Posterior cingulate gyrus (tissue), 11 donors: Measurements from ENCODE around the gene ALOX15.
"Not testable (repeated sequence)": the region's sequence is repeated elsewhere in the genome, so short reads cannot be mapped to it uniquely, and the experiment has no call there.

Source experiments
- DNase-seq, 10 donors: peaks; one replicate each; pipeline versions ENCODE4 v3.0.0 to v3.0.0-alpha.2; 2020 to 2021; ENCODE audit warnings: mixed read lengths in 3 of 10
- intact Hi-C: fragments of 100-400 bp; cut with DNase I; formaldehyde crosslinking; loops from one replicate; pipeline ENCODE4 v1.15.1; 2023

The ALOX15 gene

DNA sequence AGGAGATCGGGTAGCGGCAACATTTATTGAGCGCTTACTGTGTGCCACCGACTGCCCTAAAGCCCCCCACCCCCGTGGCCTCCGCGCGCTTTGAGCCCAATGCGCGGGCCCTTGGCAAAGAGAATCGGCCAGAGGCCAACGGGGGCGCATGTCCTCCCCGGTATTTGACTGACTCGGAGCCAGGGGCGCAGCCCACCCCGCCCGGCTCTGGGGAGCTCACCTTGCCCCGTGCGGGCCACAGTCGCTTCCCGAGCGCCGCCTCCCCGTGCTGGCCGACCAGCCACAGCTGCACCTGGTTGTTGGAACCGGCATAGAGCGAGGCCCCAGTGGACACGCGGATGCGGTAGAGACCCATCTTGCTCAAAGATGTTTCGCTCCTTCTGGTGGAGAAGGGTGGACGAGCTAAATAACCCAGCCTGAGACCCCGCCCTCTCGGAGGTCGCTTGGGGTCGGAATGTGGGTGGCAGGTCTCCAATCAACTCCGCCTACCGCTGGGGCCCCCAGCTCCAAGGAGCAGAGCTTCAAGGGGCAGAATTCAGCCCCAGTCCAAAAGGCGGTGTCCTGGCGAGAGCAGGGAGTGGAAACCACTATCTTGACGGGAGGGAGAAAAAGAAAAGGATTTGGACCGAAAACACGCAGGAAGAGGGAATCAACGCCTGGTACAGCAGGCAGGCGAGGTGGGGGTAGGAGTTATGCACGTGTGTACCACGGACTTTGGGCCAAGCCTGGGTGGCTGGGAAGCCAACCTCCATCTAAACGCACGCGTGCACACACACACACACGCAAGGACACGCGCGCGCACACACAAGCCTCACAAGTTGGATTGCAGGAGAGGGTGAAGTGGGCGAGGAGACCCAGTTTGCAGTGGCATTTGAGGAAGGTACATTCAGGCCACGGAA lies at the start of gene ALOX15:
ALOX15 (minus strand) TSS at position 382 of the 899 bp plus-strand sequence; CDS start at position 355, 27 bp downstream.
- peak in 1 of 10 donors; percentile 63 for DNase-seq
- intact Hi-C loops: no loop called here

DNA sequence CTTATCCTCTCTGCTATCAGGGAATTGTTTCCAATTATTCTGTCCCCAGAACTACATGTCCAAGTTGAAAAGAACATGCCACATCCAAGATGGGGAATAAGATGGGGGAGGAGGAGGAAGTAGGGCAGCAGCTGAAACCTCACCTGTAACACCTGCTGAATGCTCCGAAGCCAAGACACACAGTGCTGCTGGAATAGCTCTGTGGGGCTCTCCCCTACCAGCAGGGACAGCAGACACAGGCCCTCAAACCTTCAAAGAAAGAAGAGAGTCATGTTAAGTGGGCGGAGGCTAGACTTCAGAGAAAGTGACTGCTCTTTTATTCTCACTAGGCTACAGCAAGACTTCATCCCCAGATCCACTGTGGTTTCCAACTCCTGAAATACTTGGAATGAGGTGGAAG lies 49.3 kb upstream of the ALOX15 start:
- no peak for DNase-seq
- intact Hi-C loops: loop anchor here (10.0 kb wide), 1 partner anchor 116 kb away; no protein-coding TSS in a partner anchor

DNA sequence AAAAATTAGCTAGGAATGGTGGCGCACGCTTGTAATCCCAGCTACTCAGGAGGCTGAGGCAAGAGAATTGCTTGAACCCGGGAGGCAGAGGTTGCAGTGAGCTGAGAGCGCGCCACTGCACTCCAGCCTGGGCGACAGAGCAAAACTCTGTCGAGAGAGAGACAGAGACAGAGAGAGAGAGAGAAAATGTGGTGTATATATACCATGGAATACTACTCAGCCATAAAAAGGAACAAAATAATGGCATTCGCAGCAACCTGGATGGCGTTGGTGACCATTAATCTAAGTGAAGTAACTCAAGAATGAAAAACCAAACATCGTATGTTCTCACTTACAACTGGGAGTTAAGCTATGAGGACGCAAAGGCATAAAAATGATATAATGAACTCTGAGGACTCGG lies 48.4 kb upstream of the ALOX15 start:
- not testable (repeated sequence) for DNase-seq
- intact Hi-C loops: loop anchor here (10.0 kb wide), 1 partner anchor 115 kb away; no protein-coding TSS in a partner anchor

- intact Hi-C loops, DNase-seq: not testable (repeated sequence)
Measured at GRCh38 chr17:4683739-4684138, 42.3 kb upstream of the ALOX15 start.

DNA sequence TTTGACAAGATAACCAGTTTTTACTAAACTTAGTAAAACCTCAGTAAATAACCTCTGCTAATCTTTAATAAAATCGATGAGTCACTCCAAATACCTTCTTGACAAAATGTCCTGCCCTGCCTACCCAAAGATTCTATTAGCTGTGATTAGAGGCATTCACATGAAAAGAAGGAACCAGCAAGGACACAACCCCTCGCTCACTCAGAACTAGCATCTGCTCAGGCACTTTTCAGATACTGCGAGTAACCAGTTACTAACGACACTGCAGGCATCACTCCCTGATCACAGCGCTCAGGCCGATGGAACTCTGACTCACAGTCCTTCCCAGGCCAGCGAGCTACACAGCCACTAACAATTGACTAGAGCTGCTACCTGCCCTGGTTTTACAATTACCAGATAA lies 38.2 kb upstream of the ALOX15 start:
- intact Hi-C loops: no loop called here
- no peak for DNase-seq

DNA sequence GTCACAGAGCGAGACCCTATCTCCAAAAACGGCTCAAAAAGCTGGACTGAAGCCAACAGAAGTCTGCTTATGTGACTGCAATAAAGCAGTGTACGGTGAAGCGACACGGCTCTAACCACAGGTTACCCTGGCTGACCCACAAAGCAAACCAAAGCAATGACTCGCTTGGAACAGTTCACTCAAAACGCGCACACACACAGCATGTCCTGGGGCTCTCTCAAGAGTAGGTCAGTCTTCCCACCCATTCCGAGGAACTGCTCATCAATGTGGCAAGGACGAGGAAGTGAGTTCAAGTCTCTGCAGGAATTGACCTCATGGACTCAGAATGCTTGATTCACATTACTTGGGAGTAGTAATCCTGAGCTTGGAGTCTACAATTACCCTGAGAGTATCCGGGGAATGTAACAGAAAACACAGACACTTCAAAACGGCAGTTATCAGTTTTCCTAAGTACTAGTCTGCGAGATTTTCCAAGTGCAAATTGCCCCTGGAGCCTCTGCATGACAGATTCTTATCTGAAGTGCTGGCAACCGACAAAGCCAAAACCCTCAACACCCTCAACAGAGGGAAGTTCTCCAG lies 37.1 kb upstream of the ALOX15 start:
- intact Hi-C loops: no loop called here
- no peak for DNase-seq

- no peak for DNase-seq
- intact Hi-C loops: no loop called here
Measured at GRCh38 chr17:4676791-4677190, 35.3 kb upstream of the ALOX15 start.

DNA sequence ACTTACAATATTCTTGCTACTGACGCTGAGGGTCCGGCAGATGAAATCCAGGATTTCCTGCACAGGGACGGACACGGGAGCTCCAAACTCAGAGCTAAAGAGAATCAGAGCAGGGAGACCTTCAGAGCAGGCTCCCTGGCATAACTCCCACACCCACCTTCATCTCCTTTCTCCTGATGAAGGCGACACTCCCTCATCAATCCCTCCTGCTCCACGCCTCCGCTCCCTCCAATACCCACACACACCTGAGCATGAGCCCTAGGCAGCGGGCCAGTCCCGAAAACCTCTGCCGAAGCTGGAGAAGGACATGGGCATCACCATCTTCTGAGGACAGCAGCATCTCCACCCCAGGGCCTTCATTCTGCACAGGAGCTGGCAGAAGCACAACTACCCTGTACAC lies 34.3 kb upstream of the ALOX15 start:
- intact Hi-C loops: no loop called here

DNA sequence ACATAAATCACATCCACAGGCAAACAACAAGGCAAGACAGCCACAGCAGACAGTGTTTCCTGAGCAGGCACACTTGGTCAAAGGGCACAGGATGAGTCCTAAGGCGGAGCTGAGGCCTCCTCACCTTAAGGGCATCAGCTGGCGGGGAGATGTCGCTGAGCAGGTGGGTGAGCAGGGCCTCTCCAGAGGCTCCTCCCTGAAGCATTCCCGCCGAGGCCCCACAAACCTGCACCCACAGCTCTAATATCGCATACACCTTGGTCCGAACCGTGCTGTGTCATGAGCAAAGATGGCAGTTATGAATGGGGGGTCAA lies 33.2 kb upstream of the ALOX15 start:
- intact Hi-C loops: no loop called here
- DNase-seq: no peak

More for the DNA sequence above, 34.3 kb upstream of the ALOX15 start:
- no peak for DNase-seq

DNA sequence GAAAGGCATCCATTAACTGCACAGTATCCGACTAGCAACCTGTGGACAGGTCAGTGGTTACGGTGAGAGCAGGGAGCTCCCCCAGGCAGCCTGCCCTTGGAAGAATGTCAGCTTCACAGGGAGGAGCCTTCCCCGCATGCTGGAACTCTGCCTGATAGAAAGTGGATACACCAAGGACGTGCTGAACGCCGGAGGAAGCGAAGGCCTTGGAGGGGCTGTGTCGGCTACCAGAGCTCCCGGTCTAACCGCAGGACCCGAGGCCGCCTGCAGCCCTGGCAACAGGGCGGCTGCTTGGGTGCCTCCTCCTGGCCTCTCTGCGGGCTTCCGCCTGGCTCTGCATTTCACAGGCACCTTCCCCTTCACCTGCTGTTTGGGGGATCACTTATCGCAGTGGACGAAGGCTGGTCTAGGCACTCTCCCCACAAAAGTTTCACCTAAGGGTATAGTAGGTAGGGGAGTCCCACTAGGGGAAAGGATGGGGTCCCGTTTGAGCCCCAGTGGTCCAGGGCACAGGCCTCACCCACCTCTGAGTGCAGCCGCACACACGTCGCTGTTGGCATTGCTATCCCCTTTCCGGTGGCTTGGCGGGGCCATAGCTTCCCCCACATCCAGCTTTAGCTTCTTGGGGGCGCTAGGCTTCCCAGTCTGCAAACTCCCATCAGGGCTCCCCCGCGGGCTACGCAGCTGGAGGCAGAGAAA lies 32.7 kb upstream of the ALOX15 start:
- no peak for DNase-seq
- intact Hi-C loops: no loop called here

DNA sequence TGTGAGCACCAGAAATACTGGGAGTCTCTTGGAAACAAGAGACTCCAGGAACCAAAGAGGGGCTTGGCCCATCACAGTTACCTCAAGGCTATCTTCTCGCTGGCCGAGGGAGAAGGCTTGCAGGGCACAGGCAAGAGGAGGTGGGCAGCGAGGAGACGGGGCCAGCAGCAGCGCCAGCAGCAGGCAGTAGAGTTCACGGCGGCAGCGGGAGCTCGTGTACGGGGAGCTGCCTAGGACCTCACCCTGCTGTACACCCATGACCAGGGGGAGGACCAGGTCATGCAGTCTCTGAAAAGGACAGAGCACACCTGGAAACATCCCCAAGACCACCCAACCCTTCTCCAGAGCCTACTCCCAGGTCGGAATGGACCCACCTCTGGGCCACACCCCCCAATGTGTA lies 31.7 kb upstream of the ALOX15 start:
- intact Hi-C loops: no loop called here

GRCh38 chr17:4672751-4673150 lies 31.3 kb upstream of the ALOX15 start:
- no peak for DNase-seq
- intact Hi-C loops: no loop called here

More for the DNA sequence above, 31.7 kb upstream of the ALOX15 start:
- DNase-seq: no peak

DNA sequence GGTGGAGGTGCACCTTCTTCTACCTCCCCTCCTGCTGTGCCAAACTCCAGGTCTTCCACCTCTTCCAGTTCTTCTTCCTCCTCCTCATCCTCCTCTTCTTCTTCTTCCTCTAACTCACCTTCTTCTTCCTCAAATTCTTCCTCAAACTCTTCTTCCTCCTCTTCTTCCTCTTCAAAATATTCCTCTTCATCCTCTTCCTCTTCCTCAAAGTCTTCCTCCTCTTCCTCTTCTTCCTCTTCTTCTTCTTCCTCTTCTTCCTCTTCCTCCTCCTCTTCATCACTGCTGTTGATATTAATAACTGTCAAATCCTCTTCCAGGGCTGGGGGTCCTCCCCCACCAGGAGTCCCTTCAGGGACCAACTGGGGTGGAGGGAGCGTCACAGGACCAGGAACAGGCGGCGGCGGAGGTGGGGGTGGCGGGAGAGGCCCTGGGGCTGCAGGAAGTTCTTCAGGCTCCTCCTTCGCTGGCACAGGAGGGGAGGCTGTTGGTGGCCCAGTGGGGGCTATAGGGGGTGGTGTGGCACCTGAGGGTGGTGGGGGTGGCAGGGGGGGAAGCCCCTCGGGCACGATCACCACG lies 30.7 kb upstream of the ALOX15 start:
- intact Hi-C loops: no loop called here
- no peak for DNase-seq

- intact Hi-C loops: no loop called here
- no peak for DNase-seq
Measured at GRCh38 chr17:4667166-4667565, 25.7 kb upstream of the ALOX15 start.

- DNase-seq: no peak
- intact Hi-C loops: no loop called here
Measured at GRCh38 chr17:4666296-4666695, 24.8 kb upstream of the ALOX15 start.

DNA sequence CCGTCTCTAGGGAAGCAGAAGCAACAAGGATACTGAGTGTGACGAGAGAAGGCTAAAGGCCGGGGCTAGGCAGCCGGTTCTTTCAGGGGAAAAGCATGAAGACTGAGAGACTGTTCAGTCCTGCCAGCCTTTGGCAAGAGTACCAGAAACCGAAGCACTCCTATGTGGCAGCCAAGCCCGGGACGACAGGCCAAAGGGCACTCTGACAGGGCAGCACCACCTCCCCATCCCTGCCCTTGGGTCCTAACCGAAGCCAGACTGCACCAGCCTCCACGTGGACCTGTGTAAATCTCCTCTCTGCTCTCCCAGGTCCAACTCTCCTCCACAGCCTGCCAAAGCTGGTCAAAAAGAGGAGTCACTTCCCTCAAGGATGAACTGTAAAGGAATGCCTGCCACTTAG lies 23.5 kb upstream of the ALOX15 start:
- intact Hi-C loops: no loop called here
- DNase-seq: peak in 1 of 10 donors; percentile 57

DNA sequence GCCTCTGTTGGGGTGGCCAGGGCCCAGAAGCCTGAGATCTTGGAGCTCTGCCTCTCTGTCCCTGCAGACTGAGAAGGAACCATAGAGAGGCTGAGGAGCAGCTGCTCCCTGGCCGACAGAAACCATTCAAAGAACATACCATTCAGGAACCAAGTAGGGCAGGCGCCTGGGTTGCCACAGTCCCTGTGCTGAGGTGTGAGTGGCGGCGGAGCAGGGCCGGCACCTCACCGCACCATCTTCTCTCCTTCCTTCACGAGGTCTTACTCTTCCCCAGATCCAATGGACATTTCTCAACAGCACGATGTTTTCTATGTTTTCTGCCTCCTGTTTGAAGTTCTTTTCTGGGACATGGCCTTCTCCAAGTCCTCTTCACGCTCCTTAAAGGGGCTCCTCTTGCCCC lies 22.8 kb upstream of the ALOX15 start:
- intact Hi-C loops: no loop called here
- peak in 1 of 10 donors; percentile 62 for DNase-seq

DNA sequence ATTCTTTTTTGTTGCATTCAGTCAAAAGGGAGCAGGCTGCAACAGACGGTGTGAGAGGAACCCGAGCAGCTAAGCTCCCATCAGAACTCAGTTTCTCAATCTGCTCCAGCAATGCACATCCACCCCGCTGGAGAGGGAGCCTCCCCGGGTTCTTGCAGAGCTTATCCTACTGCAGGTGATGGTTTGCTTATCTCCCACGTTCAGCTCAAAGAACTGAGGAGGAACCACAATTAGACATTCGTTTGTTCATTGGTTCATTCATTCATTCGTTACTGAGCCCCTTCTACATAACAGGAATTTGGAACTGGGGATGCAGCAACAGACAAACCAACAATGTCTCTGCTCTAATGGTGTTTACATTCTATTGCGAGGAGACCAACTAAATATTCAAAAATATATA lies 22.2 kb upstream of the ALOX15 start:
- intact Hi-C loops: no loop called here
- DNase-seq: no peak

DNA sequence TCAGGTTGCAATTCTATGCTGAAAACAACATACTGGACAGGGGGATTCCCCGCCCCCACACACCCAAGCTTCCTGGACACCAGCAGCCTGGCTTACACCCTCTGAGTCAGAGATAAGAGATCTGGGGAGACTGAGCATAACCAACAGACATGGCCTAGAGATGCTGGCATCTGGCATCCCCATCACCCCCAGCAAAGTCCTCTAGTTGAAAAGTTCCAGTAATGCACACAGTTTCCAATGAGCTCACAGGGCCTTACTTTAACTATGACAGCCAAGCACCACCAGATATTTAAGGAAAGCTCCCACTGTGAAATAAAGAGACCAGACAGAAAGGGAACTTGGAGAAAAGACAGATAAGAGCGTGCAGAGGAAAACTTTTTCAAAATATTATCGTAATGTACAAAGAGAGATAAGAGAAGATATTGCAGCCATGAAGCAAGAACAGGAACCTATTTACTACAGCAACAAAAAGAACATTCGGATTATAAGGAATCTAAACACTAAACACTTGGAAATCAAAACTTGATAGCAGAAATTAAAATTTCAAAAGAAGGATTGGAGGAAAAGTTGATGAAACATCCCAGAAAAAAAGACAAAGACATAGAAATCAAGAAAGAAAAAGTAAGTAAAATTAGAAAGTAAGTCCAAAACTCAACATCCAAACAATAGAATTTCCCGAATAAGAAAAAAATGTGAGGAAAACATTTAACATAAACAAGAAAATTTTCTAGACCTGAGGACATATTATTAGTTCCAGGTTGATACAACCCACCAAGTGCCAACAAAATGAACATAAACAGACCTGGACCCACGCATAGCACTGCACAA lies 17.2 kb upstream of the ALOX15 start:
- DNase-seq: no peak
- intact Hi-C loops: no loop called here

GRCh38 chr17:4657678-4658077 lies 16.2 kb upstream of the ALOX15 start:
- intact Hi-C loops: no loop called here
- DNase-seq: peak in 1 of 10 donors; percentile 47
